ENCODE results near the gene ROCK2. TPM values are rescaled to one million over a fixed set of nuclear protein-coding genes. Genes with fewer than 3 reads are reported as not detected.

The ROCK2 gene
- total RNA-seq, 2 donors from 2014 or later = 14.7 to 15.3 TPM

DNA sequence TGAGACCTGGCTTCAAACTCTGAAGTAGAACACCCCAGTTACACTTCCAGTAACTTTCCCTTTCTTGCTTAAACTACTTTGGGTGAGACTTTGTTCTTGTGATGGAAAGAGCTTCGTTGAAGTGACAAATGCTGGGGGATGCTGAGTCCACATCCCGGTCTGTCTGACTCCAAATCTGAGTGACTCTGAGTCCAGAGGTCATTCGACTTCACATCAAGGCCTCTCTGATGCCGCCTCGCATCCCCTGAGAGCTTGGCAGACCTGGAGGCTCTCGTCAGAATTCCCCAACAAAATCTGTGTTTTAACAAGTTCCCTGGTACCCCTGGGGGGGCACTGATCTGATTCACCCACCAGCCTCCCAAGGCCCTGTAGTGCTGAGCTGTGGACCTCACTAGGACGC, 31.6 kb upstream of the ROCK2 start:
- Mint-ChIP-seq H3K27ac (no peak overlapping the region), H3K9me3 (no peaks in the 10 kb centered on the region), H3K27me3 (ENCODE audit: low read depth) (no peaks in the 10 kb centered on the region), H3K36me3 (ENCODE audit: insufficient read depth in 2 of 2) (no peaks in the 10 kb centered on the region), H3K4me1 (ENCODE audit: low read depth) (no peaks in the 10 kb centered on the region), H3K4me3 (no peak overlapping the region)
- ATAC-seq (replicated peaks in 1 of 2) (no peak), DNase-seq (no peak)

DNA sequence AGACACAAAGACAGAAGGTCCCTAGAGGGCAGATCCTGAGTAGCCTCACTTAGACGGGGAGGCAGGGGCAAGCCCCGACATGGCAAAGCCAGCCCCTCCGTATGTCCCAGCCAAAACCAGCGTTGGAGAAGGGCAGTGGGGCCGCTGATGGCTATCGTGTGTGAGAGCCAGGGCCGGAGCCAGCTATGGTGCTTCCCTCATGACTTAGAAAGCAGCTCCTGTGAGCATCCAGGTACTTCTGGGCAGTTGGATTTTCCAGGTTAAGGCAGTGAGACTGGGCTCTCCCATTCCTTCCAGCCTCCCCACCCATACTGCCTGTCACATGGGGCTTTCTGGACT, 31.2 kb upstream of the ROCK2 start:
- Mint-ChIP-seq H3K27ac (no peak overlapping the region), H3K27me3 (ENCODE audit: low read depth) (no peaks in the 10 kb centered on the region), H3K36me3 (ENCODE audit: insufficient read depth in 2 of 2) (no peaks in the 10 kb centered on the region), H3K9me3 (no peaks in the 10 kb centered on the region), H3K4me3 (no peak overlapping the region), H3K4me1 (ENCODE audit: low read depth) (no peaks in the 10 kb centered on the region)
- DNase-seq = no peak
- ATAC-seq (replicated peaks in 1 of 2) = no peak

DNA sequence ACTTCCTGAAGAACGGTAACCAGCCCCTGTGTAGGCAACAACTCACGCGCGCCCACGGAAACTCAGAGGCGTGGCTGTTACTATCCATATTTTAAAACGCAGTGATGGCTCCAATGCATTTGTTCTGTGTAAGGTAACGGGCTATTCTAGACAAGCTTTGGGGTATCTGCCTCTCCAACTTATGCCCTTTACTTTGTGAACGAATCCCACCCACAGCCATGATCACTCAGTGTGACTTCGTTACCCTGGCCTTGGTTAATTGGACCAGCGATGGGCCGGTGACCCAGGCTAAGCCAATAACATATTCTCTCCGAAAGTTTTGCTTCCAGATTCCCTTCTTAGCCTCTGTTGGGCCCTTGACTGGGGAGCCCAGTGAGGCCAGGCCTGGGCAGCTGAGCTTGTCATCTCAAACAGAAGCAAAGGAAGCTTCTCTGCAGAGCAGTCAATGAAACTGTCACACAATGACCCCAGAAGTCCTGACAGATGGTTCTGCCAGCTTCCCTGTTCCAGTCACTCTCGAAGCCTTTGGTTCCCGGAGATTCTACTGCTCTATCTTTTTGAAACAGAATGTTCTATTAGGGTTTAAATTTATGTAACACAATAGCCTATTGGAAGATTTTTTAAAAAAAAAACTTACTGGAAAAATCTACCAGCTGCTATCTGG, 30.7 kb upstream of the ROCK2 start:
- ATAC-seq (replicated peaks in 1 of 2) = no peak
- DNase-seq = no peak
- no peak overlapping the region for H3K4me3 Mint-ChIP-seq
- H3K27ac Mint-ChIP-seq = no peak overlapping the region
- no peaks in the 10 kb centered on the region for H3K4me1 Mint-ChIP-seq (ENCODE audit: low read depth)
- H3K9me3 Mint-ChIP-seq = no peaks in the 10 kb centered on the region
- H3K36me3 Mint-ChIP-seq (ENCODE audit: insufficient read depth in 2 of 2) = no peaks in the 10 kb centered on the region
- H3K27me3 Mint-ChIP-seq (ENCODE audit: low read depth) = no peaks in the 10 kb centered on the region

DNA sequence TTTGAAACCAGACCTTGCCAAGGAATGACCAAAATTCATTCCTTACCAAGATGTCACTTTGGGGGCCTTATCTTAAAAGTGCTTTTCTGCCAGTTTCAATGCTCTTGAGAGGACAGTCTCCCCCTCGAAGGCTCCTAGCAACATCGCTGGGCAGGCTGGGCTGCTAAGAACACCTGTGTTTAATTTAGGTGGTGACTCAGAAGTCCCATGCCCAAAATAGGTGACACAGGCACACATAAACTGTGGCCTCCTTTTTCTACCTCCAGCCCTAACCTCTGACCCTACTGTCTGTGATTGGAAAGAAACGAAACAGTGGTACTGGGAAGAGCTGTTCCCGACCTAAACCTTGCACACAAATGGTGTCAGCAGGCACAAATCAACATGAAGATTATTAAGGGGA, 28.7 kb upstream of the ROCK2 start:
- no peak for DNase-seq
- Mint-ChIP-seq H3K9me3 (no peaks in the 10 kb centered on the region), H3K4me1 (ENCODE audit: low read depth) (no peaks in the 10 kb centered on the region), H3K4me3 (no peak overlapping the region), H3K36me3 (ENCODE audit: insufficient read depth in 2 of 2) (no peaks in the 10 kb centered on the region), H3K27ac (no peak overlapping the region), H3K27me3 (ENCODE audit: low read depth) (no peaks in the 10 kb centered on the region)
- ATAC-seq (replicated peaks in 1 of 2) = no peak

DNA sequence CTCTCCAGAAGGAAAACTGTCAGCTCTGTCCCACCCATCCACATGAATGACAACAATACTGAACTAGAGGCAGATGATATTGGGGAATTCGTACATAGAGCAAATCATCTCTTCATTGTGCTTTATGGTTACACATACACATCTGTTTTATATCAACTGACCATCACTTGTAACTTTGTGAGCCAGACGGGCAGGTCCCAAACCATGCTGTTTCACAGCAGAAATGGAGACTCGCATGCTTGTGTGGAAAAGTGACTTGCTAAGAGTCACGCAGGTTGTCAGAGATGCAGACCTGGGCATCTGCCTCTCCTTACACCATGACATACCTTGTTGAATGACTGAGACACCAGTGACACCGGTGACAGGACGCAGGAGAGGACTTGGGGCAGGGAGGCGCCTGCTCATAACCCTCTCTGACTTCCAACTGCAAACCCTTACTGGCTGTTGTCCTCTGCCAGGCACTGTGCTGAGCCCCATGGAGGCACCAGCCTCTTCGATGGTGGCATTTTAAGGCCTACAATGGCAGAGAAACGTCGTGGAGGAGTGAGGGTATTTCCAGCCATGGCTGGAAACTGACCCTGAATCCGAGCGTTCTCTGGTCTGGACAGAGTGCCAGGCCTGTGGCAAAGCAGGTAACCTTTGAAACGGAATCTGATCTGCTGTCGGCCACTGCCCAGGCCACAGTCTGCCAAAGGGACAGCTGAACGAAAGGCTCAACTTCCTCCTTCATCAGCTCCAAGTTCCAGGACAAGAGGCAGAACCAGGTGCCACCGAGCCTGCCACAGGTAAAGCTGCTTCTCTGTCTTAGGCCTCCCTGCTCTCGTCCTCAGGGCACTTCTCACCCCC, 26.9 kb upstream of the ROCK2 start:
- Mint-ChIP-seq H3K36me3 (ENCODE audit: insufficient read depth in 2 of 2) (no peaks in the 10 kb centered on the region), H3K4me3 (no peak overlapping the region), H3K4me1 (ENCODE audit: low read depth) (no peaks in the 10 kb centered on the region), H3K27ac (no peak overlapping the region), H3K27me3 (ENCODE audit: low read depth) (no peaks in the 10 kb centered on the region), H3K9me3 (no peaks in the 10 kb centered on the region)
- ATAC-seq (replicated peaks in 1 of 2) (no peak), DNase-seq (no peak)

DNA sequence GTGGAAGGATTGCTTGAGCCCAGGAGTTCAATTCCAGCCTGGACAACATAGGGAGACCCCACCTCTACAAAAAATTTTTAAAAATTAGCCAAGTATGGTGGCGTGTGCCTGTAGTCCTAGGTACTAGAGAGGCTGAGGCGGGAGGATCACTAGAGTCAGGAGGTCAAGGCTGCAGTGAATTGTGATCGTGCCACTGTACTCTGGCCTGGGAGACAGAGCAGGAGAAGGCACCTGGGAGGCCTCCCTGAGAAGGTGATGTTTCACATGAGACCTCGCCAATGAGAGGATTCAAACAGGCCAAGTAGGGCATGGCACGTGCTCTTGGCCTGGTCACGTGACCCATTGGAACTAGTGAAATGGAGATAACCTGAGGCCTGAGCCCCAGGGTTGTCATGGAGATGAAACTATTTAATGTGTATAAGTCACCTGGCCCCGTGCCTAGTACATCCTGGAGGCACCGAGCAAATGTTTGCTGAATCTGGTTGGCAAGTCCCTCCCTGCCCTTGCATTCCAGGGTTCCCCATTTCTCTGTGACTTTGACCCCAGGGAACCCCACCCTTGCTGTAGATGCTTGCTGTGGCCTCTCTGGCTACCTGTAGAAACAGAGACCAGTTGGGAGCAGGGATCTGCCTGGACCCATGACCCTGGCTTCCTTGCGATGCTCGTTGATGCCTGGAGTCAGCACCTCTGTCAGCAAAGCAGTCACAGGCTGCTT, 26.1 kb upstream of the ROCK2 start:
- Mint-ChIP-seq H3K9me3 (no peaks in the 10 kb centered on the region), H3K36me3 (ENCODE audit: insufficient read depth in 2 of 2) (no peaks in the 10 kb centered on the region), H3K27me3 (ENCODE audit: low read depth) (no peaks in the 10 kb centered on the region), H3K4me1 (ENCODE audit: low read depth) (no peaks in the 10 kb centered on the region), H3K4me3 (no peak overlapping the region), H3K27ac (no peak overlapping the region)
- no peak for DNase-seq
- no peak for ATAC-seq (replicated peaks in 1 of 2)

DNA sequence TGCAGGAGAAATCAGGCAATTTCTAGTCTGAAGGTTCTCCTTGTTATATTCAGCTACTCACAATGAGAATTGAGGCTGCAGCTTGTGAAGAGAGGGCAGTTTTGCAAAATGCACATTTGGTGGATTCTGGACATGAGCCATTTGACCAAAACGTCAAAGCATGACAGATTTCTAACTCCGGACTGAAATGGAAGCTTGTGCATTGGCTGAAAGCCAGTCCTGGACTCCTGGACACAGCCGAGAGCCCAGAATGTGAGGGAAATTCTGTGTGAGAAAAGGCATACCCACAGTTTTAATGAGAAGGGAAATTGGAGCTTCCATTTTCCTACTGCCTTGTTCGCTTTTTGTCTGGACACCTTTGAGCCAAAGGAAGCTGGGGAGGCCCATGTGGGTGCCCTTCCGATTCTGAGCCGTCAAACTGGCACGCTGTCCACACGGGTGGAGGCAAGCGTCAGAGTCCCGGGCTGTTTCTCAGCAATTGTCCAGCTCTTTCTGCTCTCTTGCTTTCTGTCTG, 23.7 kb upstream of the ROCK2 start:
- Mint-ChIP-seq H3K36me3 (ENCODE audit: insufficient read depth in 2 of 2) (no peaks in the 10 kb centered on the region), H3K27me3 (ENCODE audit: low read depth) (no peaks in the 10 kb centered on the region), H3K27ac (no peak overlapping the region), H3K4me3 (no peak overlapping the region), H3K9me3 (no peaks in the 10 kb centered on the region), H3K4me1 (ENCODE audit: low read depth) (no peaks in the 10 kb centered on the region)
- ATAC-seq (replicated peaks in 1 of 2) (no peak), DNase-seq (no peak)

DNA sequence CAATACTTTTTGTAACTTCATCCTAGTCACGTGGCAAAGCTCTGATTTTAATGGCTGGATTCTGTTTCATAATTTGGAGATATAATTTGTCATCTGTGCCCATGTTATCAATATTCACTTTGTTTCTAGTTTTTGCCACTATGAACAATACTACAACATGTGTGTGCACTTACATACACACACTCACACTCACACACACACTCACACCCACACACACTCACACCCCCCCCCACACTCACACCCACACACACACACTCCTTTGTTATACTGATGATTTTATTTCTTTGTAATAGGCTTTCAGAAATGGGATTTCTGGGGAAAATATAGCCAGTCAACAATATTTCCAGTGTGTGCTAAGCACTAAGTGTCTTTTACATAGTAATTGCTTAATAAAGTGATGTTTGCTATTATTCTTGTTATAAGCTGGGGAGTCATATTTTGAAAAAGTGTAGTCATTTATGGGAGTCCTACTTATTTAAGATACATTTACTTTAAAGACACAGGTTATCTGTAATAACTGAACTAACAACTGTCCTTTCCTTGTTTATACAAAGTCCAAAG, 22.8 kb upstream of the ROCK2 start:
- DNase-seq = no peak
- no peaks in the 10 kb centered on the region for H3K4me1 Mint-ChIP-seq (ENCODE audit: low read depth)
- no peak overlapping the region for H3K27ac Mint-ChIP-seq
- no peak for ATAC-seq (replicated peaks in 1 of 2)
- no peaks in the 10 kb centered on the region for H3K27me3 Mint-ChIP-seq (ENCODE audit: low read depth)
- H3K9me3 Mint-ChIP-seq = no peaks in the 10 kb centered on the region
- no peak overlapping the region for H3K4me3 Mint-ChIP-seq
- no peaks in the 10 kb centered on the region for H3K36me3 Mint-ChIP-seq (ENCODE audit: insufficient read depth in 2 of 2)

DNA sequence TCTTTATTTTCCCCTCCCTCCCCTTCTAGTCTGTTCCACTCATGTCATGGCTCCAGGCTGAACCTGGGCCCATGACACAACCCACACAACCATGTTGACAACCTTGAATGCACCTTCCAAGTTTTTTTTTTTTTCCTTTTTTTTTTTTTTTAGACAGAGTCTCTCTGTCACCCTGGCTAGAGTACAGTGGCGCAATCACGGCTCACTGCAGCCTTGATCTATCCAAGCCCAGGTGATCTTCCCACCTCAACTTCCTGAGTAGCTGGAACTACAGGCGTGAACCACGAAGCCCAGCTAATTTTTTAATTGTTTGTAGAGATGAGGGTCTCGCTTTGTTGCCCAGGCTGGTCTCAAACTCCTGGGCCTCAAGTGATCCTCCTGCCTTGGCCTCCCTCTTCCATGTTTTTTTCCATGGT, 21.9 kb upstream of the ROCK2 start:
- DNase-seq (no peak), ATAC-seq (replicated peaks in 1 of 2) (no peak)
- no peak overlapping the region for H3K27ac Mint-ChIP-seq
- no peaks in the 10 kb centered on the region for H3K36me3 Mint-ChIP-seq (ENCODE audit: insufficient read depth in 2 of 2)
- no peaks in the 10 kb centered on the region for H3K27me3 Mint-ChIP-seq (ENCODE audit: low read depth)
- H3K4me3 Mint-ChIP-seq = no peak overlapping the region
- H3K4me1 Mint-ChIP-seq (ENCODE audit: low read depth) = no peaks in the 10 kb centered on the region
- no peaks in the 10 kb centered on the region for H3K9me3 Mint-ChIP-seq

DNA sequence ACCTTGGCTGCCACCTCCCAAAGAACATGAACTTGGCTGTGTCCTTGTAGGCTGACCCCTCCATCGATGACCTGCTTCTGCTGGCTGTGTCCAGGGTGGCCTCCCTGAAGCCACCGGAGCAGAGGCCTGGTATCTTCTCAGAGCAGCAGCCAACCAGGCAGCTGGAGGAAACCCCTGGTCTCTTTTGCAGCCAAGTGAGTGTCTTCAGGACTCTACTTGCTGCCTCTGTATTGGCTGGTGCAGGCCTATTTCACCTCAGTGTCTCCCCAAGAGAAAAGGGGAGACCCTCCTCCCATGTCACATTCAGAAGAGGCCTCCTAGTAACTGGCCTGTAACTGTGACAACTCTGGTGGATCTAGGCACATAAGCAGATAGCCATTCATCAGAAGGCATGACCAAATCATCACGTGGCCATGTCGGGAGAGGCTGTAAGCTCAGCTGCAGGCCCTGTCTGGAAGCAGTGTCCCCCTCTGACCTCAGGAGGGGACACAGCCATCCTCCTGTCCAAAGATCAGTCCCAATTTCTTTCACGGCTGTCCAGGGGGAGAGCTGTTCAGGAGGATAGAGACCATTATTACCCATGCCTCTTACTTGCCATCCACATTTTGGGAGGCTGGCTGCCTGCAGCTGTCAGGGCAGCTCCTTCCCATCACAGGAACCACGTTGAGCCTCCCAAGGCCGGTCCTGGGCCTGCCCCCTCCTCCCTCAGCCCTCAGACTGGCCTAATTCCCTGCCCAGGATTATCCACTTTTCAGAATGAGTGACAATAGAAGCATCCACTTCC, 20.9 kb upstream of the ROCK2 start:
- H3K9me3 Mint-ChIP-seq = no peaks in the 10 kb centered on the region
- H3K27ac Mint-ChIP-seq = no peak overlapping the region
- no peaks in the 10 kb centered on the region for H3K27me3 Mint-ChIP-seq (ENCODE audit: low read depth)
- DNase-seq = no peak
- H3K36me3 Mint-ChIP-seq (ENCODE audit: insufficient read depth in 2 of 2) = no peaks in the 10 kb centered on the region
- ATAC-seq (replicated peaks in 1 of 2) = no peak
- H3K4me3 Mint-ChIP-seq = no peak overlapping the region
- H3K4me1 Mint-ChIP-seq (ENCODE audit: low read depth) = no peaks in the 10 kb centered on the region

DNA sequence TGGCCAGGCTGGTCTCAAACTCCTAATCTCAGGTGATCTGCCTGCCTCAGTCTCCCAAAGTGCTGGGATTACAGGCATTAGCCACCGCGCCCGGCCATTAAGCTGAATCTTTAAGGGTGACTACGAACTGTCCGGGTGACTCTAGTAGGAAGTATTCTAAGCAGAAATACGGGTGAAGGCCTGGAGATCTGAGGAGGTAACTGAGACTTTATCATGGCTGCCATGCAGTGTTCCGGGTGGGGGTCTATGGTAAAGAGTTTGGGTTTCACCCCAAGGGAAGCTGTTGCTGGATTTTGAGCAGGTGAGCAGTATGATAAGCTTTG, 20.1 kb upstream of the ROCK2 start:
- no peaks in the 10 kb centered on the region for H3K9me3 Mint-ChIP-seq
- no peak overlapping the region for H3K27ac Mint-ChIP-seq
- H3K27me3 Mint-ChIP-seq (ENCODE audit: low read depth) = no peaks in the 10 kb centered on the region
- no peaks in the 10 kb centered on the region for H3K4me1 Mint-ChIP-seq (ENCODE audit: low read depth)
- no peak for DNase-seq
- no peak overlapping the region for H3K4me3 Mint-ChIP-seq
- no peaks in the 10 kb centered on the region for H3K36me3 Mint-ChIP-seq (ENCODE audit: insufficient read depth in 2 of 2)
- no peak for ATAC-seq (replicated peaks in 1 of 2)

DNA sequence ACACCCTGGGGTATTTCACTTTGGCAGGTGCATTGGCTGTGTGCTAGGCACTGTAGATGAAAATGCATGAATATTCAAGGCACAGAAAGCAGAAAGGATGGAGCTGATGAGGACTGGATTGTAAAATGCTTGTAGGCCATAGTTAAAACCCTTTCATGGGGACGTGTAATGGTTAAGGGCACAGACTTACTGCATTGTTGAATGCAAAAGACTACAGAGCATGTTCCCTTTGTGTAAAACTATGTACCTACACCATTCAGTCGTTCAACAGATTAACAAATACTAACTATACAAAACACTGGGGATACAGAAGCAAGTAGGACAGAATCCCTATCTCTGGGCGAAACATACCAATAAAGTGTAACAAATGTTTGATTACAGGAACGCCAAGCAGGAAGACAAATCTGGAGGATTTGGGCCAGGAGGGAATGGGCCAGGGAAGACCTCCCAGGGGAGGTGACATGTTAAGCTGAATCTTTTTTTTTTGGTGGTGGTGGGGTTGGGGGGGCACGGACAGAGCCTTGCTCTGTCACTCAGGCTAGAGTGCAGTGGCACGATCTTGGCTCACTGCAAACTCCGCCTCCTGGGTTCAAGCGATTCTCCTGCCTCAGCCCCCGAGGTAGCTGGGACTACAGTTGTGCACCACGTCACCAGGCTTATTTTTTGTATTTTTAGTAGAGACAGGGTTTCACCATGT, 19.6 kb upstream of the ROCK2 start:
- Mint-ChIP-seq H3K27ac (no peak overlapping the region), H3K4me3 (no peak overlapping the region), H3K4me1 (ENCODE audit: low read depth) (no peaks in the 10 kb centered on the region), H3K36me3 (ENCODE audit: insufficient read depth in 2 of 2) (no peaks in the 10 kb centered on the region), H3K27me3 (ENCODE audit: low read depth) (no peaks in the 10 kb centered on the region), H3K9me3 (no peaks in the 10 kb centered on the region)
- ATAC-seq (replicated peaks in 1 of 2) (no peak), DNase-seq (no peak)

Measured in activated T-cell treated with anti-CD3 and anti-CD28 coated beads, Interleukin-2, amount 50 U/mL, for 72 hours (primary cell).